Measurements from ENCODE around the gene UBE2R2.
"Not testable (repeated sequence)": the region's sequence is repeated elsewhere in the genome, so short reads cannot be mapped to it uniquely, and the experiment has no call there.

UBE2R2 gene

GRCh38 chr9:33799928-33800704, 16.8 kb upstream of the UBE2R2 start:
- DNase-seq = no peak

DNA sequence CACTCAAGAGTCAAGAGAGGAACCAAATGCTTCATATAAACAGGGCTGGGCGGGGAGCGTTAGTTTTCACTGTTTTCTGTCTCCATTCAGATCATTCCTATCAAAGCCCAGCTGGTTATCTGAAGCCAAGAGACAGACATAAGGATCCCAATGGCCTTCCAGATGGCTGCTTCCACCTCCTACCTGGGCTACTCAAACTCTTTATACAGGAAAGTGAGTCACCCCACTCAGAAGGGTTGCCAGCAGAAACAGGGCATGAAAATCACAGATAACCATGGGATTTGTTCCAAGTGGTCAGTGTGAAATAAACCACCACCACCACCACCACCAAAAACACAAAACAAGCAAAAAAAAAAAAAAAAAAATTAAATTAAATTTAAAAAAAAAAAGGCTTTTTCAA, 16.1 kb upstream of the UBE2R2 start:
- no peak for DNase-seq

DNA sequence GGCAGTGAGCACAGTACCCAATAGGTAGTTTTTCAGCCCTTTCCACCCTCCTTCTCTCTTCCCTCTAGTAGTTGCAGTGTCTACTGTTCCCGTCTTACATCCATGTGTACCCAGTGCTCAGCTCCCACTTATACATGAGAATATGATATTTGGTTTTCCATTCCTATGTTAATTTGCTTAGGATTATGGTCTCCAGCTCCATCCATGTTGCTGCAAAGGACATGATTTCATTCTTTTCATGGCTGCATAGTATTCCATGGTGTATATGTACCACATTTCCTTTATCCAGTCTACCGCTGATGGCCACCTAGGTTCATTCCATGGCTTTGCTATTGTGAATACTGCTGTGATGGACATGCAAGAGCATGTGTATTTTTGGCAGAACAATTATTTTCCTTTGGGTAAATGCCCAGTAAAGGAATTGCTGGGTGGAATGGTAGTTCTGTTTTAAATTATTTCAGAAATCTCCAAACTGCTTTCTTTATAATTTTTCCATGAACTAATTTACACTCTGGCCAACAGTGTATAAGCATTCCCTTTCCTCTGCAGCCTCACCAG, 14.9 kb upstream of the UBE2R2 start:
- not testable (repeated sequence) for DNase-seq

DNA sequence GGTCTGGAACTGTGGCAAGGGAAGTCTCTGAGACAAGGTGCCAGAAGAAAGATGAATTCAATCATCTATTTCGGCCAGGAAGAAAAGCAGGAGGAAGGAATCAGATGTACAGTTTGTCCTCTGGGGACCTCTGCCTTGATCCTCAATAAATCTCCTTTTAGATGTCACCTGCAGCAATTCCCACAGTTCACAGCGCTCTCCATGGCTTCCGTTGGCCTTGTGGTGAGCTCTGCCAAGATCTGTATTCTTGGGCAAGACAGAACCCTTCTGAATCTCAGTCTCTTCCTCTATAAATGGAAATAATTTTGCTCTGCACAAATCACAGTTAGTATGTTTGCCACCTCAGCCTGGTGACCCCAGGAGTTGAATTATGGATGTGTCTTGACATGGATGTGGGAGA, 12.8 kb upstream of the UBE2R2 start:
- DNase-seq = not testable (repeated sequence)

DNA sequence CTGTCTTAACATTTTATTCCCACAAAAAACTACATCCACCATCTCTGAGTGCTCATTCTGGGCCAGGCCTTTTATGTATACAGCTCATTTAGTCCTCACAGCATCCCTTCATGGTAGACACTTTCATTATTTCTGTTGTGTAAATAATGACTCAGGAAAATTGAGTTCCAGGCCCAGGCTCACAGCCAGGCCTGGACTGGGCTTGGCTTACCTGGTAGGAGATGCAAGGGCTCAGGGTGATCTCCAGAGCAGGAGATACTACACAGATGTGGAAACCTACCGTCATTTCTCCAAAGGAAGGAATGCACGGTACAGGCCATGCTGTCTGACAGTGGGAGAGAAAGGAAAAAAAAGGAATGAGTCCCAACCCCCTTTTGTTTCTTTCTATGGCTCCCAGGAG, 9.8 kb upstream of the UBE2R2 start:
- DNase-seq = not testable (repeated sequence)

DNA sequence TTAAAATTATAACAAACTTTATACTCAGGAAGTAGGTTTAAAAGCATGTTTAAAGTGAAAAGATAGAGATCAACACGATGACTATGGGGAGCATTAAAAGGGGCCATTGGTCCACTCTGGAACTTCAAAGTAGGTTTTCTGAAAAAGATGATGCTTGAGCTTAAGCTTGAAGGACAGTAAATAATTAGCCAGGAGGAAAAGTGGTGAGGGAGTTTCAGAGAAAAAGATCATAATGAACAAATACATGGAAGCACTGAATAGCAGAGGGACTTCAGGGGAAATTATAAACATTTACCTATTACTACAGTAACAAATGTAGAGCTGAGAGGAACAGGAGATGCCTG, 8.0 kb upstream of the UBE2R2 start:
- DNase-seq = not testable (repeated sequence)

DNA sequence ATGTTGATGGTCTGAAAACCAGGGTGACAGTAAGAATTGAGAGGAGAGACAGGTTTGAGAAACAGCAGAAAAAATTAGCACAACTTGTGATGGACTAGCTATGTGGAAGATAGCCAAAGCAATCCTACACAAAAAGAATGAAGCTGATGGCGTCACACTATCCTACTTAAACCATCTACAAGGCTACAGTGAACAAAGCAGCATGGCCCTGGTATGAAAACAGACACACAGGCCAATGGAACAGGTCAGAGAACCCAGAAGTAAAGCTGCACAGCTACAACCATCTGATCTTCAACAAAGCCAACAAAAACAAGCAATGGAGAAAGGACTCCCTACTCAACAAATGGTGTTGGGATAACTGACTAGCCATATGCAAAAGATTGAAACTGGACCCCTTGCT, 7.5 kb upstream of the UBE2R2 start:
- DNase-seq = no peak

DNA sequence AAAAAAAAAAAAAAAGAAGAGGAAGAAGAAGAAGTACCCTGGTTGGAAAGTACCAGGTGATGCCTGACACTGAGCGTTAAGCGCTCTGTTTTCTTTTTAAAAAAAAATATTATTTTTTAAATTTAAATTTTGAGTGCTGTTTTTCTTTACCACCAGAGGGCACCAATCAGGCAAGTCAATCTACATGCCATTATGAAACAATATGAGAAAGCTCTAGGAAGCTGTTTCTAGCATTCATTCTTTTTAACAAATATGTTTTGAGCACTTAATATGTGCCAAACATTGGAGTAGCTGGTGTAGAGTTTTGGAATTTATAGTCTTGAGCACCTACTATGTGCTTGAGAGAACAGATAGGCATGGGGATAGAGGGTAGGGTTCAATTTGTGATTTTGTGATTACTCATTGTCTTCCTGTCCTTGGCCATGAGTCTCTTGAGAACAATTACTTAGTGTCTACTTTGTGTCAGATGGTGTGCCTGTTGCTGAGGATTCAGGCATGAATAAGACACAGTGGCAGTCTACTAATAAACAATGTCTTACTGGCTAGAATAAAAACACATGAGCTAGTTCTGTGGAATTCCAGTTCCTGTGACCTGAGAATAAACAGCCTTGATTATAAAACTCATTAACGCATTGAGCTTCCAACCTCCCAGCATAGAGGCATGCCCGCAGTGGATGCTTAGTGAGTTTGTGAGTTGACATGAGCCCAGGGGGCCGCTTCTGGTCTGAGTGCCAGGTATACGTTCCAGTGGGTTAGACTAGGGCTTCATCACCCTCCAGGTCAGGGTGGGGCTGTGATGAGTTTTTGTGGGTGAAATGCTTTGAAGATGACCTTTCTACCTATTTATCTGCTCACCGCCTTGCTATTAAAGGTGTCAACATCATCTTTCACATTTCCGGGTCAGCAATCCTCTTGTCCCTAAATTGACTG, 3.0 kb upstream of the UBE2R2 start:
- no peak for DNase-seq

DNA sequence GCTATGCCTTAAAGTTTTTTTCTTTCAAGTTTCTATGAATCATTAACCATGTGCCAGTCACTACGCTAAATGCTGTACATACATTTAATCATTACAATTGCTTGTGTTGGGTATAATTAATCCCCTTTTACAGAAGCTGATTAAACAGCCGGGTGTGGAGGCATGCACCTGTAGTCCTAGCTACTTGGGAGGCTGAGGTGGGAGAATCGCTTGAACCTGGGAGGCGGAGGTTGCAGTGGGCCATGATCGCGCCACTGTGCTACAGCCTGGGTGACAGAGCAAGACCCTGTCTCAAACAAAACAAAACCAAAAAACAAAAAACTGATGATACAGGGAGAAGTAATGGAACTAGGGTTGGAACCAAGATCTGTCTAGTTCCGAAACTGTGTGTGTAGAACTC, 1.2 kb upstream of the UBE2R2 start:
- DNase-seq = no peak

GRCh38 chr9:33817327-33818166, 587 bp downstream of the UBE2R2 start:
- DNase-seq = no peak

DNA sequence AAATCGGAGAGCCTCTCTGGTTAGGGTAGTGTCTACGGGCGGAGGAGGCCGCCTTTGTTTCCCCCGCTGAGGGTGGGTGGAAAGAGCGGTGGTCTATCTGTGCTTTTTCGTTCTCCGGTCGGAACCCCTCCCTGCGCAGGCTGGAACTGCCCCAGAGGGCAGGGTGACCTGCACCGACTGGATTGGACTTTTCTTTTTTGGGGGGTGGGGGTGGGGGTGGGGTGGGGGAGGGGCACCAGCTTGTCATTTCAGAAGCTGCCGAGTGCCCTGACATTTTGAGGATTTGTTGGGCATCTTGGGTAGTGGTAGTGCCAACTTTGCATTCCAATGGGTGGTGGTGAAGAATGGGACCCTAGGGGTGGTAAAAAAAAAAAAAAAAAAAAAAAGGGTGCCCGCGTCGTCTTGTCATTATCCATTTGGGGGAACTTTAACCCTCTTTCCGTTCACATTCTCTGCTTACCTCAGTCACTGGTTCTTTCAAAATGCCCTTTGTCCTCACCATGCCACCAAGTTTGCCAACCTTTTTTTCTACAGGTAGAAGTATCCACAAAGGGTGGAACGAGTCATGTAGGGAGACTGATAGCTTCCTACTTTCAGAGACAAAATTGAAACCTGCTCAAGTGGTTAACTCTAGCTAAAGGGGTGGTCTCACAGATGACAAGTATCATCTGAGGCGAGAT, 1.3 kb downstream of the UBE2R2 start:
- DNase-seq = no peak

DNA sequence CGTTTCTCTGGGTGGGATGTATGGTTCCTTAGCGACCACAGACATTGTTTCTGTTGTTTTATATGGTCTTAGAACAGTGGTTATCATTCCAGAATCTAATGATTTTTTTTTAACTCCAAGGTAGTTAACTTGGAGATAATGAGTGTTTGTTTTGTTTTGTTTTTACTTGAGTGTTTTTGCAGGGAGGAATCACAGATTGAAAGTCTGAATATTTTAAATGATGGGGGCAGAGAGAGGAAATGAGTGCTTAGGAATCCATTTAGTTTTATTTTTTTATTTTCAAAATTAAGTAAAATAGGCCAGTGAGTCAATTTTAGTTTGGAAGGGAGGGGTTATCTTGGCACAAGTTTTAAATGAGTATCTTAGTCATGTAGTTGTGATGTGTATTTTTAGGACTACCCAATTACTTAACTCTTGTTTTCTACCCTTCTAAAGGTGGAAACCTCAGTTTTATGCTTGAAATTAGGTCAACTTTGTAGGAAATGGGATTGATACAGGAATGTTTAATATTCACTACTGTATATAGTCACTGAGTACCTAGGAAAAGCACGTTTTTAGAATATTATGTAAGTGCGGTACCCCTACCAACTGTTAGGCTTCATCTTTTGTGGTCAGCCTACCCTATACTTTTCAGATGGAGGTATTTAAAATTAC, 2.0 kb downstream of the UBE2R2 start:
- no peak for DNase-seq

DNA sequence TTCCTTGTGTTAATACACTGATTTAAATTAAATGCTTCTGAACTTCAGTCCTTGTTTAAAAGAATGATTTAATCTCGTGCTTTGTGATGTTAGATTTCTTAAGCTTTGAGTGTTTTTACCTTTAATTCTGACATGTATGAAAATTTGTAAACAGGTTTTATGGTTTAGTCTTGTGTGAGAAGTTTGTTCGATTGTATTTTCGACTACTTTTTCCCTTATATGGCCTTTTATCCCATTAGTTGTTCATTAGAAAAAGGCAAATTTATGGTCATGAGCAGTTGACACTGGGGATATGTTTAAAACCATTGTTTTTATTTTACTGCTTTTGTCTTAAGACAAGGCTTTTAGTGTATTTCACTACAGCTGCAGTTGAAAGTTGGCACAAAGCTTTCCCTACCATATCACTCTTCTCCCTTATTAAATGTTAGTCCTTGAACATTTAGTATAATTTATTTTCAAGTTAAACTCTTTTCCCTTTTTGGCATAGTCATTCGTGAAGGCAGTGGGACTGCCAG, 3.3 kb downstream of the UBE2R2 start:
- DNase-seq = no peak

DNA sequence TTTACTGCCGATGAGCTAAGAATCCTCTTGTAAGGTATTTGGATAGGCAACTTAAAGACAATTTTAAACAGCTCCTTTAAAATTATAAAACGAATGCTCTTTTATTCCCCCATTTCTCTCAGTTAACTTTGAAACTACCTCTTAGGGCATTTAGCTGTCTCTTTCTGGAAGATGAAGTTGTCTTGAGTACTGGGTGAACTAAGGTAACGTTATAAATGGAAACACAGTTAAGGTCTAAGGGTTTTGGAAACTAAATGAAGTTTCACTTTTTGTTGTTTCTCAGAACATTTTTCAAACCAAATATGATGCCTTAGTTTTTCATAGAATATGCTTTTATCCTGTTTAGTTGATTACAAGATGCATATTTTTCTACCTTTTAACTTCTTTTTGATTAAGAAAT, 6.8 kb downstream of the UBE2R2 start:
- no peak for DNase-seq

DNA sequence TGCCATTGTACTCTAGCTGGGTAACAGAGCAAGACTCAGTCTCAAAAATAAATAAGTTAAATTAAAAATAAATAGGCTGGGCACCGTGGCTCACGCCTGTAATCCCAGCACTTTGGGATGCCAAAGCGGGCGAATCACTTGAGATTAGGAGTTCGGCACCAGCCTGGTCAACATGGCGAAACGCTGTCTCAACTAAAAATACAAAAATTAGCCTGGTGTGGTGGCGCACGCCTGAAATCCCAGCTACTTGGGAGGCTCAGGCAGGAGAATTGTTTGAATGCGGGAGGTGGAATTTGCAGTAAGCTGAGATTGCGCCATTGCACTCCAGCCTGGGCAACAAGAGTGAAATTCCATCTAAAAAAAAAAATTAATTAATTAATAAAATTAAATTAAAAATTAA, 10.3 kb downstream of the UBE2R2 start:
- DNase-seq = not testable (repeated sequence)

DNA sequence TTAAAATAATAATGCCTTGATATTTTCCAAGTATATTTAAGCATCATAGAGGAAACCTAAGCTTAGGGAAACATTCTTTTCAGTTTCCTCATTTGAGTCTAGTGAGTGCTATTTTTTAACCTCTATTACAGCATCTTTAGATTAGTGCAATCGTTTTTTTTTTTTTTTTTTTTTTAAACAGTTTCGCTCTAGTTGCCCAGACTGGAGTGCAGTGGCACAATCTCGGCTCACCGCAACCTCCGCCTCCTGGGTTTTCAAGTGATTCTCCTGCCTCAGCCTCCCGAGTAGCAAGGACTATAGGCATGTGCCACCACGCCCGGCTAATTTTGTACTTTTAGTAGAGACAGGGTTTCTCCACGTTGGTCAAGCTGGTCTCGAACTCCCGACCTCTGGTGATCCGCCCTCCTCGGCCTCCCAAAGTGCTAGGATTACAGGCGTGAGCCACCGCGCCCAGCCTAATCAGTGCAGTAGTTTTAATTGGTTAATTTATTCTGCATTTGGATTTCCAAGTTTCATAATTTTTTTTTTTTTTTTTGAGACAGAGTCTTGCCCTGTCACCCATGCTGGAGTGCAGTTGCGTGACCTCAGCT, 12.8 kb downstream of the UBE2R2 start:
- DNase-seq = not testable (repeated sequence)

DNA sequence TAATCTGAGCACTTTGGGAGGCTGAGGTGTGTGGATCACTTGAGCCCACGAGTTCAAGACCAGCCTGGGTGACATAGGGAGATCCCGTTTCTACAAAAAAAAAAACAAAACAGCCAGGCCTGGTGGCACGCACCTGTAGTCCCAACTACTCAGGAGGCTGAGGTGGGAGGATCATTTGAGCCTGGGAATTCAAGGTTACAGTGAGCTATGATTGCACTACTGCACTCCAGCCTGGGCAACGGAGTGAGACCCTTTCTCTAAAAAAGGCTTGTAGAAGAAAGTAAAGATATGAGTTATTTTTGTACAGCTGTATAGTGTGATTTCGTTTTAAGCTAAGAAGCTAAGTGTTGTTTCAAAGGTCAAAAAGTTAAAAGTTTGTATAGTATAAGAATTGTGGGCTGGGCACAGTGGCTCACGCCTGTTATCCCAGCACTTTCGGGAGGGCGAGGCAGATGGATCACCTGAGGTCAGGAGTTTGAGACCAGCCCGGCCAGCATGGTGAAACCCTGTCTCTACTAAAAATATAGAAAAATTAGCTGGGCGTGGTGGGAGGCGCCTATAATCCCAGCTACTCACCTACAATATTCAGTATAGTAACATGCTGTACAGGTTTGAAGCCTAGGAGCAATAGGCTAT, 18.8 kb downstream of the UBE2R2 start:
- DNase-seq = no peak

GRCh38 chr9:33836261-33836660, 19.3 kb downstream of the UBE2R2 start:
- DNase-seq = not testable (repeated sequence)

DNA sequence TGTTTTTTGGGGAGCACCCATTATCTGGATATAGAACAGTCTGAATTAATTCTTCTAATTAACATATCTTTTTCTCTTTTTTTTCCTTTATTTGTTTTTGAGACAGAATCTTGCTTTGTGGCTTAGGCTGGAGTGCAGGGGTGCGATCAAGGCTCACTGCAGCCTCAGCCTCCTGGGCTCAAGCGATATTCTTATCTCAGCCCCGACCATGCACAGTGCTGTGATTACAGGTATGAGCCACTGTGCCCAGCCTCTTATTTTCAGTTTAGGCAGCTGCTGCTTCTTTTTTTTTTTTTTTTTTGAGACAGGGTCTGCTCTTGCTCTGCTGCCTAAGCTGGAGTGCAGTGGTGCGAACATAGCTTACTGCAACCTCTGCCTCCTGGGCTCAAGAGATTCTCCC, 20.2 kb downstream of the UBE2R2 start:
- no peak for DNase-seq

GRCh38 chr9:33840381-33840780, 23.4 kb downstream of the UBE2R2 start:
- DNase-seq = no peak
